H1 (cell line): ENCODE results near the gene PPP1R1B. TPM values are rescaled to one million over a fixed set of nuclear protein-coding genes. Genes with fewer than 3 reads are reported as not detected.
A peak's percentile ranks its signal among the peaks of the same experiment; 100 is the strongest.

Experiments used
- CTCF ChIA-PET: fragments of 300-600 bp; sonication (Branson Sonifier 250); formaldehyde crosslinking; loops from one replicate; lab custom pipeline; 2021; ENCODE audit not compliant: partially characterized antibody; lab: Charles Lee
- POLR2A ChIA-PET: fragments of 300-600 bp; sonication (Branson Sonifier 250); formaldehyde crosslinking; loops from one replicate; lab custom pipeline; 2021; ENCODE audit warnings: inconsistent platforms; ENCODE audit not compliant: partially characterized antibody; lab: Charles Lee
- DNase-seq, 2 experiments: peaks; one replicate each; pipeline versions ENCODE4 v3.0.0 to v3.0.0-alpha.2; 2010 to 2022; ENCODE audit warnings: low spot score in 2 of 2, low read depth in 1 of 2, mixed read lengths in 1 of 2
- FAIRE-seq: peaks from 2 replicates; lab custom pipeline; 2011; peaks lifted over from hg19 to GRCh38; lab: Jason Lieb, UNC
- H2AFZ ChIP-seq: 2 replicates; pipeline ENCODE4 v1.8.1; 2012; ENCODE audit warnings: low read length, inconsistent platforms
- H2AK5ac ChIP-seq: 2 replicates; pipeline ENCODE4 v1.6.1; 2013; ENCODE audit warnings: low read depth, low read length
- H2BK120ac ChIP-seq: replicated peaks from 2 replicates; pipeline ENCODE3; 2013; ENCODE audit warnings: low read depth, low read length, inconsistent platforms
- H2BK12ac ChIP-seq: 2 replicates; pipeline ENCODE4 v1.6.1; 2013; ENCODE audit warnings: low read depth, low read length
- H2BK15ac ChIP-seq: 2 replicates; pipeline ENCODE4 v1.6.1; 2013; ENCODE audit warnings: low read length
- H2BK20ac ChIP-seq: 2 replicates; pipeline ENCODE4 v1.6.1; 2013; ENCODE audit warnings: low read length
- H2BK5ac ChIP-seq: 2 replicates; pipeline ENCODE4 v1.6.1; 2013; ENCODE audit warnings: low read depth, low read length
- H3K14ac ChIP-seq: 2 replicates; pipeline ENCODE4 v1.6.1; 2013; ENCODE audit warnings: inconsistent platforms; ENCODE audit not compliant: insufficient read length
- H3K18ac ChIP-seq: 2 replicates; pipeline ENCODE4 v1.6.1; 2013; ENCODE audit warnings: low read length; ENCODE audit errors: extremely low read depth
- H3K23ac ChIP-seq: 2 replicates; pipeline ENCODE4 v1.6.1; 2013; ENCODE audit warnings: inconsistent platforms; ENCODE audit not compliant: insufficient read length
- H3K23me2 ChIP-seq: 2 replicates; pipeline ENCODE4 v1.6.1; 2013; ENCODE audit warnings: low read depth, low read length
- H3K27ac ChIP-seq: 2 replicates; pipeline ENCODE4 v1.6.1; 2011; ENCODE audit warnings: low read depth, low read length, inconsistent platforms
- H3K27me3 ChIP-seq, 4 experiments: replicated peaks in 1 of 4; 1 replicate in 1 of 4; 2 replicates in 3 of 4; pipeline versions ENCODE4 v1.6.1 to v1.8.1; 2011 to 2013; ENCODE audit warnings: low read length in 3 of 4, mild to moderate bottlenecking in 3 of 4, inconsistent platforms in 2 of 4, mixed read lengths in 2 of 4, moderate library complexity in 1 of 4; ENCODE audit not compliant: control insufficient read depth in 3 of 4, insufficient read depth in 3 of 4; ENCODE audit errors: extremely low read depth in 1 of 4
- H3K36me3 ChIP-seq, 4 experiments: 2 replicates each; pipeline versions ENCODE4 v1.6.1 to v1.8.1; 2011 to 2013; ENCODE audit warnings: mild to moderate bottlenecking in 4 of 4, low read length in 3 of 4, moderate library complexity in 2 of 4, control low read depth in 1 of 4, inconsistent platforms in 1 of 4; ENCODE audit not compliant: insufficient read depth in 4 of 4, control insufficient read depth in 2 of 4
- H3K4ac ChIP-seq: replicated peaks from 2 replicates; pipeline ENCODE3; 2013; ENCODE audit warnings: low read length, low read depth, mixed read lengths, inconsistent platforms; ENCODE audit not compliant: insufficient read length
- H3K4me1 ChIP-seq, 4 experiments: replicated peaks in 1 of 4; 1 replicate in 1 of 4; 2 replicates in 3 of 4; pipeline versions ENCODE4 v1.6.1 to v1.8.1; 2011 to 2013; ENCODE audit warnings: low read length in 3 of 4, inconsistent platforms in 2 of 4, mixed read lengths in 1 of 4; ENCODE audit not compliant: insufficient read depth in 4 of 4, control insufficient read depth in 3 of 4
- H3K4me2 ChIP-seq, 2 experiments: 2 replicates each; pipeline versions ENCODE4 v1.6.1 to v1.8.1; 2011 to 2013; ENCODE audit warnings: low read depth in 2 of 2, low read length in 2 of 2, control low read depth in 1 of 2, inconsistent platforms in 1 of 2, mild to moderate bottlenecking in 1 of 2; ENCODE audit not compliant: insufficient read depth in 1 of 2
- H3K4me3 ChIP-seq, 4 experiments: fragments of 200-600, 300-600 bp in 1 of 4; sonication (generic), shearing (Covaris generic), sonication (Bioruptor Twin) in 1 of 4; 2 replicates each; pipeline versions ENCODE4 v1.5.1 to v1.8.1; 2011 to 2016; ENCODE audit warnings: low read length in 4 of 4, low read depth in 3 of 4, control low read depth in 2 of 4, inconsistent platforms in 2 of 4, mild to moderate bottlenecking in 2 of 4, mixed read lengths in 1 of 4, moderate library complexity in 1 of 4; ENCODE audit not compliant: insufficient read depth in 2 of 4; ENCODE audit errors: extremely low read depth in 1 of 4
- H3K56ac ChIP-seq: replicated peaks from 2 replicates; pipeline ENCODE3; 2013; ENCODE audit warnings: low read depth, mild to moderate bottlenecking, mixed read lengths, low read length, inconsistent platforms; ENCODE audit not compliant: insufficient read length
- H3K79me1 ChIP-seq: 2 replicates; pipeline ENCODE4 v1.6.1; 2013; ENCODE audit warnings: low read depth, low read length, control low read depth
- H3K79me2 ChIP-seq, 2 experiments: 2 replicates each; pipeline versions ENCODE4 v1.6.1 to v1.8.1; 2012 to 2013; ENCODE audit warnings: low read length in 2 of 2, mild to moderate bottlenecking in 2 of 2, inconsistent platforms in 1 of 2; ENCODE audit not compliant: insufficient read depth in 2 of 2, control insufficient read depth in 1 of 2
- H3K9ac ChIP-seq, 4 experiments: replicated peaks in 1 of 4; 1 replicate in 1 of 4; 2 replicates in 3 of 4; pipeline versions ENCODE4 v1.6.1 to v1.8.1; 2011 to 2013; ENCODE audit warnings: low read depth in 3 of 4, low read length in 3 of 4, control low read depth in 2 of 4, mild to moderate bottlenecking in 2 of 4, moderate library complexity in 2 of 4, inconsistent platforms in 1 of 4; ENCODE audit errors: extremely low read depth in 1 of 4
- H3K9me3 ChIP-seq, 2 experiments: 2 replicates each; pipeline versions ENCODE4 v1.6.1 to v1.8.1; 2012 to 2013; ENCODE audit warnings: mild to moderate bottlenecking in 2 of 2, moderate library complexity in 2 of 2, control low read depth in 1 of 2, inconsistent platforms in 1 of 2, low read depth in 1 of 2, low read length in 1 of 2, mixed read lengths in 1 of 2; ENCODE audit not compliant: insufficient read depth in 2 of 2
- H4K20me1 ChIP-seq, 2 experiments: replicated peaks in 1 of 2; 2 replicates each; pipeline versions ENCODE3 to v1.8.1; 2011 to 2013; ENCODE audit warnings: inconsistent platforms in 2 of 2, low read length in 2 of 2, mild to moderate bottlenecking in 1 of 2; ENCODE audit not compliant: insufficient read depth in 2 of 2, control insufficient read depth in 1 of 2
- H4K5ac ChIP-seq: 2 replicates; pipeline ENCODE4 v1.6.1; 2013; ENCODE audit warnings: low read length, low read depth, mixed read lengths, inconsistent platforms; ENCODE audit not compliant: insufficient read length
- H4K8ac ChIP-seq: 2 replicates; pipeline ENCODE4 v1.8.0; 2013; ENCODE audit warnings: mild to moderate bottlenecking, moderate library complexity, low read length, inconsistent platforms; ENCODE audit not compliant: insufficient read depth; ENCODE audit errors: extremely low read depth
- H4K91ac ChIP-seq: replicated peaks from 2 replicates; pipeline ENCODE3; 2013; ENCODE audit warnings: low read length, mixed read lengths, inconsistent platforms; ENCODE audit not compliant: insufficient read length
- BACH1 ChIP-seq: IDR thresholded peaks from 2 replicates; pipeline ENCODE4 v1.6.1; 2012; ENCODE audit warnings: low read length, improper control_type of control experiment
- CBX5 ChIP-seq: fragments of 300-800, 300-1000 bp; sonication (generic); IDR thresholded peaks from 2 replicates; pipeline ENCODE4 v1.7.1; 2016; ENCODE audit warnings: antibody characterized with exemption, low read length, low read depth
- HDAC2 ChIP-seq, 2 experiments: fragments of 300-600 bp in 1 of 2; sonication (generic) in 1 of 2; IDR thresholded peaks; 2 replicates each; pipeline ENCODE4 v1.6.1; 2011 to 2012; ENCODE audit warnings: low read depth in 2 of 2, low read length in 2 of 2, mild to moderate bottlenecking in 2 of 2, moderate library complexity in 2 of 2, borderline replicate concordance in 1 of 2, inconsistent platforms in 1 of 2
- KDM1A ChIP-seq: fragments of 200-600, 300-600 bp; sonication (generic); IDR thresholded peaks from 2 replicates; pipeline ENCODE4 v1.7.1; 2016; ENCODE audit warnings: mild to moderate bottlenecking, low read length, borderline replicate concordance
- WGBS, 2 experiments: shearing (Covaris generic) in 1 of 2; methylation state at CpG; one replicate each; pipeline versions ENCODE4 v1.1.6 to v1.1.7; 2013 to 2015; ENCODE audit warnings: low lambda C conversion rate in 2 of 2, mixed read lengths in 2 of 2, inconsistent platforms in 1 of 2, low coverage in 1 of 2, missing lambda C conversion rate in 1 of 2; ENCODE audit not compliant: insufficient replicate concordance in 2 of 2, insufficient coverage in 1 of 2, insufficient read length in 1 of 2; ENCODE audit errors: extremely low coverage in 1 of 2, missing lambda C conversion rate in 1 of 2; 5-methylcytosine and 5-hydroxymethylcytosine counted together
- polyA plus RNA-seq, 7 experiments: library from polyadenylated mRNA; depleted of rRNA in 3 of 7; stranded (reverse) in 5 of 7; unstranded in 2 of 7; fragments of >200 nt in 5 of 7; fragments of 200-250 nt in 2 of 7; gene quantifications; 1 replicate in 5 of 7; 2 replicates in 1 of 7; 4 replicates in 1 of 7; pipeline versions ENCODE4 v1.2.1 to v1.2.3, GENCODE V29; 2011 to 2013; ENCODE audit warnings: missing spikeins in 2 of 7, mixed read lengths in 2 of 7
- total RNA-seq: library from RNA; stranded (reverse); fragmentation: NEBNext Ultra II Directional; extraction: Animal tissue kit (Norgen Biotek cat#: 25700); gene quantifications from 2 replicates; pipeline ENCODE4 v1.2.1, GENCODE V29; 2021

PPP1R1B gene
- total and polyA plus RNA-seq, 2 of the 8 experiments (the other 6 are each of a cell fraction or from before 2014, with no cell fraction given): 10.7 to 22.3 TPM

DNA sequence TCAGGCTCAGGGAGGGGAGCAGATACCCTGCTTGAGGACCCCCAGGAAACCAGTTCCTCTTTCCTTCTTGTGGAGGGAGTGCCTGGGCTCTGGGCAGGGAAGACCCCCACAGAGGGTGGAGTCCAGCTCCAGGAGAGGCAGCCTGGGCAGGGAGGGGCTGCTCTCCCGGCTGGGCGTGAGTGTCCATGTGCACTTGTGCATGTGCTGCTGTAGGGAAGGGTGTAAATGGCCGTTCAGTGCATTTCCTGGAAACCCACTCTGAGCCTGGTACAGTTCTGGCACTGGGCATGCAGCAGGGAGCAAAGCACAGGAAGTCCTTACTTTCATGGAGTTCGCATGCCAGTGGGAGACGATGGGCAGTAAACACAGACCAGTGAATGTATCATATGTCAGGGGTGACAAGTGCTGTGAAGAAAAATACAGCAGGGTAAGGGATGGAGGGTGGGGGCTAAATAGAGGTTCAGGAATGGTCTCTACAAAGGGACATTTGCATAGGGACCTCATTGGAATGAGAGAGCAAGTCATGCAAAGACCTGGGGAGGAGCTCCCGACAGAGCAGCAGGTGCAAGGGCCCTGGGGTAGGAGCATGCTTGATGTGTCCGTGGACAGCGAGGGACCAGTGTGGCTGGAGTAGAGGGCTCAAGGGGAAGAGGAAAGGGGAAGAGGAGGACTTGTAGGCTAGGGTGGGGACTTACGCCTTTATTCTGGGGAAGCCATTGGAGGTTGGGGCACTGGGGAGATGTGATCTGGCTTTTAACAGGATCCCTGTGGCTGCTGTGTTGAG, 15.7 kb downstream of the PPP1R1B start:
- H3K4me3 ChIP-seq: no peak overlapping the region; a peak in 1 of 8 replicates
- no peaks in the 10 kb centered on the region for H3K9me3 ChIP-seq
- peaks cover 4% of the 10 kb centered on the region for H3K23me2 ChIP-seq
- H2BK120ac ChIP-seq: no peak overlapping the region
- no peak overlapping the region for H3K23ac ChIP-seq
- H3K14ac ChIP-seq: no peak overlapping the region
- no peak overlapping the region for H3K18ac ChIP-seq
- peak overlapping the region; percentile 84; the same call in 1 of the 2 replicates for H2BK15ac ChIP-seq
- H3K4me1 ChIP-seq: peaks cover 7 to 21% (median 15%) of the 10 kb centered on the region in 4 experiments
- ChIA-PET POLR2A (interaction anchor here (0.6 to 7.7 kb wide), 4 partner anchors 8 to 26 kb away, joined by 3 to 39 read pairs (median 16); no protein-coding TSS in a partner anchor), CTCF (interaction anchor here (9.0 to 49.2 kb wide), 3 partner anchors 10 to 43 kb away, joined by 133 to 1885 read pairs (median 1096); partner anchors contain the start of genes ERBB2, PGAP3, PNMT and PPP1R1B)
- H4K20me1 ChIP-seq: peaks cover 3 to 29% of the 10 kb centered on the region in 2 experiments
- no peak overlapping the region for H3K56ac ChIP-seq
- H4K8ac ChIP-seq: no peak overlapping the region; the same call in 1 of the 2 replicates
- no peak overlapping the region for H2BK5ac ChIP-seq
- H2AFZ ChIP-seq: no peak overlapping the region
- 0 out of 7 replicates have a peak, but pooled peaks cover 0 to 3% (median 0%) of the 10 kb centered on the region in 4 experiments for H3K27me3 ChIP-seq
- 88% methylated on average over 9 of the region's 9 CpGs; no CpG with 5 or more reads in 1 of the 2 experiments for WGBS, 2 experiments
- no peak overlapping the region for H4K91ac ChIP-seq
- no peak overlapping the region for H3K27ac ChIP-seq
- FAIRE-seq (no peak), DNase-seq (no peak)
- 0 out of 2 replicates have a peak overlapping the region, but pooled peaks have one; percentile 75 for H2AK5ac ChIP-seq
- H4K5ac ChIP-seq: no peak overlapping the region
- H2BK20ac ChIP-seq: 0 out of 2 replicates have a peak overlapping the region, but pooled peaks have one; percentile 25
- TF ChIP-seq BACH1 (no peak), HDAC2 (IDR thresholded peaks at IDR 0.05; ENCODE audit: borderline replicate concordance in 1 of 2, low read depth in 2 of 2, low read length in 2 of 2) (peak in 1 of 2 experiments; percentile 81; a peak in 1 of 4 replicates), CBX5 (no peak), KDM1A (peak; percentile 96)
- no peak overlapping the region for H2BK12ac ChIP-seq
- no peak overlapping the region for H3K4ac ChIP-seq
- H3K79me2 ChIP-seq: peaks cover 8 to 77% of the 10 kb centered on the region in 2 experiments
- H3K79me1 ChIP-seq: peaks cover 43% of the 10 kb centered on the region
- no peak overlapping the region for H3K4me2 ChIP-seq
- no peak overlapping the region; a peak in 1 of 7 replicates for H3K9ac ChIP-seq
- no peaks in the 10 kb centered on the region for H3K36me3 ChIP-seq
